ENCODE data around the gene SYNPO2.

GRCh38 chr4:119005928-119006460 is 117.3 kb downstream of the SYNPO2 start:
- TF ChIP-seq CHD1 (IDR thresholded peaks at IDR 0.05; ENCODE audit: low read depth, low read length) (no peak), HDAC6 (IDR thresholded peaks at IDR 0.05; ENCODE audit: low read depth, low read length) (no peak), CTCF (IDR thresholded peaks at IDR 0.05; ENCODE audit: control extremely low read depth in 1 of 3, insufficient read depth in 1 of 3, low read depth in 1 of 3, low read length in 3 of 3) (no peak), ASH2L (IDR thresholded peaks at IDR 0.05; ENCODE audit: low read length) (no peak), FOSL1 (IDR thresholded peaks at IDR 0.05; ENCODE audit: insufficient read depth, low read depth, low read length) (no peak), POLR2AphosphoS5 (IDR thresholded peaks at IDR 0.05; ENCODE audit: low read depth, low read length) (no peak), POLR2A (IDR thresholded peaks at IDR 0.05; ENCODE audit: control extremely low read depth in 1 of 2, low read depth in 2 of 2, low read length in 2 of 2) (no peak), CREB1 (IDR thresholded peaks at IDR 0.05) (no peak), EZH2 (IDR thresholded peaks at IDR 0.05; ENCODE audit: low read depth, low read length, severe bottlenecking) (no peak), EP300 (IDR thresholded peaks at IDR 0.05; ENCODE audit: borderline replicate concordance in 1 of 2, low read depth in 2 of 2, low read length in 2 of 2) (no peak), SP2 (IDR thresholded peaks at IDR 0.05; ENCODE audit: low read length) (no peak), CEBPB (IDR thresholded peaks at IDR 0.05; ENCODE audit: low read depth, low read length) (no peak), SP1 (IDR thresholded peaks at IDR 0.05; ENCODE audit: low read depth, low read length) (no peak), SRF (IDR thresholded peaks at IDR 0.05; ENCODE audit: low read depth, low read length) (no peak)

All from H1 (cell line).